ENCODE results near the gene TNIP2.
"Not testable (repeated sequence)": the region's sequence is repeated elsewhere in the genome, so short reads cannot be mapped to it uniquely, and the experiment has no call there.

Gene TNIP2

DNA sequence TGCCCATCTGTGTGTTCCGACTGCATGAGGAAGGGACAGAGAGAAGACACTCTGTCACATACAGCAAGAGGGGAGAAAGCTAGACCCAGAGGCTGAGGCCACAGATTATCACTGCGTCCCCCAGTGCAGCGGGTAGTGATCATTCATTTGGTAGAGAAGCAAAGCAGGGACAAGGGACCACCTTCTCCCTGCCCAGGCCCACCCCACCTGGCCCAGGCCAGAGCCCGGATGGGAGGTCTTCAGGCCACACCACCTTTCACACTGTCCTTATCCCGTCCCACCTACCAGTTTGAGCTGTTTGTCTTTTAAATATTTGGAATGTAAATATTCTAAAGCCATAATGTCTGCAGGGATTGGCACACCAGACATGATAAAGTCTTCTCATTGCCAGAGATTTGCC is 10.6 kb downstream of the TNIP2 start:
- no peak for DNase-seq (ENCODE audit: low read depth in 2 of 2)

DNA sequence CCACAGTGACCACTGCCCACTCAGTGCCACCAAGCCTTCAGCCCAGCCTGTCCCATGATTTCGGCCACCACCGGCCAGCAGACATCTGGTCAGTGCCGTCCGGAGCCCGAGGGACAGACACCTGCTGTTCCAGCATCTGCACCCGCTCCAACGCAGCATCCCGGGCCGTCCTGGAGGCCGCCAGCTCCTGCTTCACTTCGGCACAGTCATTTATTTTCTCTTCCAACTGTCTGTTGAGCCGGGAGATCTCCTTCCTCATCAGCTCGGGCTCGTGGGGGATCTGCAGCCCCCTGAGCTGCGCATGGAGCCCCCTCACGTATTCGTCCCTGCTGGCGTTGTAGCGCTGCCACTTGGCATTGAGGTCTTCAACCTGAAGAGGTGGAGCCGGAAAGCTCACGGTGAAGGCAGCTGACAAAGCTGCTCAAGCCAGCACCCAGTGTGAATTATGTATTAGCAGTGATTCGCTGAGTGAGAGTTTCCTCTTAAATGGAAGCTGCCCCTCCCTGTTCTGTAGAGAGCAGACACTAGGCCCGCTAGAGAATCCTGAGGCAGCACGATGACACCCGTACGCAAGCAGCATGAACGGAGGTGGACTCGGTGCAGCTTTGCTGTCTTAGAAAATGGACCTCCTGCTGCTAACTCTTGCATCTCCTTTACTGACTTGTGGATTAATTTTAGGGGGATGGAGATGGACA is 11.4 kb downstream of the TNIP2 start:
- no peak for DNase-seq (ENCODE audit: low read depth in 2 of 2)

DNA sequence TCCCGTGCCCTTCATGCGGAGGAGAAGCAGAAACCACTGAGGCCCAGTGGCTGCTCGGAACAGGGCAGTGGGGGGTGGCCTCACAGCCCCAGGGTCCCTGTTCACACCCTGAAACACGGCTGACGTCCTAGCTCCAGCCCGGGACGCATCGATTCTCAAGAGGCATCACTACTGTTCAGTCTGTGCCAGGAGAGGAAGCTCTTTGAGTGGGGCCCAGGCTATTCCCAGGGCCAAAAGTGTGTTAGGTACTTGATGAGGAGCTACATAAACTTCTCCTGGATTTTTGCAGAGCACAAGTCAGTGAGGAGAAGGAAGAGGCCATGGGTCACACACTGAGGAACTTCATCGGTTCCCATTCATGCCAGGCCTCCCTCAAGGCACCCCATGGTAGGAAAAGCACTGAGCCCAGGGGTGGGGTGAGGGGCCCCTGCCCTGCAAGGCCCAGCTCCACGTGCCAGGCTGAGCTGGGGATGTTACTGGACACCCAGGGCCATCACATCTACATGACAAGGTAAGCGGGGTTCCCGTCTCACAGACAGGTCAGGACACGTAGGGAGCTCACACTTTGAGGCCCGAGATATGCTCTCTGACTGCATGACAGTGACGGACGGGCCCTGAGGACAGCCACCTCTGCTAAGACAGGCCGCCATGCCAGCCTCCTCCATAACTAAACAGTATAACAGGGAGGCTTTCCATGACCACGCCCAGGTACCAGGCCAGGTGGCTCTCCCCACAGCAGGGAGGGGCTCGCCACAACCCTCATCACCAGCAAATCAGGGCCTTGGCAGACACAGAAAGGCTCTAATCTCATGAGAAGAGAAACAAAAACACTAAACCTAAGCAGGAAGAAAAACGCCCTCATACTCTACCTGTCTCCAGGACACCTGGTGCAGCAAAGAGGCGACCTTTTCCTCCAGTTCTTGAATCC is 12.4 kb downstream of the TNIP2 start:
- DNase-seq (ENCODE audit: low read depth in 2 of 2), result no peak

DNA sequence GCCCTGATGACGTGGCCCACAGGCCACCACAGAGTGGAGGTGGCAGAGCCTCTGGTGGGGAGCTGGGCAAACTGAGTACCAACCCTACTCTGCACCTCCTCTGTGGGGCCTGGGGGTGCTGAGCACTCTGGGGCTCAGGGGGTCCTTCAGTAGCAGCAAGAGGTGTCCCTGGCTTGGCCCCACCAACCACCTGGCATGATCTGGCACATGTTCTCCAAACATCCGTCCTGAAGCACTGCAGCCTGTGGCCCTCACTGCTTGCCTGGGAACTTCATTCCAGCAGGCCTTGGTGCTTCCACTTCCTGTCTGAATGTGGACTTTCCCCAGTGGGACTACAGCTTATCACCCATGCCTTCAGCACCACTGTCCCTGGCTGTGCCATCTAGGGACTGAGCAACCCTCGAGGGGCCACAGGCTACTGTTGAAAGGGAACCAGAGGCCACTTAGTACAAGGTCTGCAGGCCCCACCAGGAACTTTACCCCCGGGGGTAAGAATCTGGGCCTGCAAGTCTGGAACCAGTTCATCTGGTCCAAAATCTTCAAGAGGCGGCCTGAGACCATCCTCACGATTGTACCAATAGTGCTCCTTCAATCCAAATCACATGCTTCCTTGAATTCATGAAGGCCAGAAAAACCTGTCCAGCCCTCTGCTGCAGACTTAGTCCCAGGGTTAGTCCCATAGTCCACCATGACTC is 13.2 kb downstream of the TNIP2 start:
- no peak for DNase-seq (ENCODE audit: low read depth in 2 of 2)

DNA sequence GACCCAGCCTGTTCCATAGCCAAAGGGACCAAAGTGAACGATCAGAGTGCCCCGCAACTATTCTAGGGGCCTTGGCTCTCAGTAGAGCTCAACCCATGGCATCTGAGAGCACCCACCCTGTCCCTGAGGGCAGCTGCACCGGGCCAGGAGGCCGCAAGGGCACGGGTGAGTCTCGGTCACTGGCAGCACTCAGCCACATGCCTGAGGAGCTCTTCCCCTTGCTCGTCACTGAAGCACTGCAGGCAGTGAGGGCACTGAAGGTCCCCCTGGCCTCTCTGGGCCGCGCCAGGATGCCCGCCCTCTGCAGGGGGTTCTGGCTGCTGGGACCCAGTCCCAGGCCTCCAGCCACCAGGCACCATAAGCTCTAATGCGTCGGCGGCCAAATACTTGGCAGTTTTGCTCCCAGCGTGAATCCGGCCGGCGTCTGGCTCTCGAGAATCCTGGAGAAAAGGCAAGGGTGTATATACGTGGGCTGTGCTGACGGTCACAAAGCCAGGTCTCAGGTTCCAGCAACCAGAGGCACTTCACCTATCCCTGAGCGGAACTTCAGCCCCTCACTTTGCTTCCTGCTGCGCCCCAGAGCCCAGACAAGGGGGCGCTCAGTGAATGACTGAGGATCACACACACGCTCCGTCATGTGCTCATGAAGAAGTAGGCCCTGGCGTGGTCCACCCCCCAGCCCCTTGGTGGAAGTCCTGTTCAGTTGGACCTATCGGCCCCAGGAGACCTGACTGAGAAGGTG is 13.9 kb downstream of the TNIP2 start:
- no peak for DNase-seq (ENCODE audit: low read depth in 2 of 2)

DNA sequence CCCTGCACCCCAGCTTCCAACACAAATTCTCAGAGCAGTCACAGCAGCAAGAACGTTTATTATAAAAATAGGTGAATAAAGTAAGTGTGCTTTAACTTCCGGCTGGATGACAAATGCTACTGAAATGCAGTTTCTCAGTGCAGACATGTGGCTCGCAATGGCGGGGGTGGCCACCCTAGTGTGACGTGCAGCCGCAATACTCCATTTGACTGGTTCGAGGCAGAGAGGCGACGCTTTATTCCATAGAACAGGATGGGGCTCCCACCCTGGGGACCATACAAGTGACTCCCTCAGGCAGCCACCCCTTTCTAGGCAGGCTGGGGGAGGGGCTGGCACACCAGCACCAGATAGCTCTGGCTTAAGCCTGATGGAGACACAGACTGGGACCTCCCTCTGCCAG is 14.5 kb downstream of the TNIP2 start:
- no peak for DNase-seq (ENCODE audit: low read depth in 2 of 2)

DNA sequence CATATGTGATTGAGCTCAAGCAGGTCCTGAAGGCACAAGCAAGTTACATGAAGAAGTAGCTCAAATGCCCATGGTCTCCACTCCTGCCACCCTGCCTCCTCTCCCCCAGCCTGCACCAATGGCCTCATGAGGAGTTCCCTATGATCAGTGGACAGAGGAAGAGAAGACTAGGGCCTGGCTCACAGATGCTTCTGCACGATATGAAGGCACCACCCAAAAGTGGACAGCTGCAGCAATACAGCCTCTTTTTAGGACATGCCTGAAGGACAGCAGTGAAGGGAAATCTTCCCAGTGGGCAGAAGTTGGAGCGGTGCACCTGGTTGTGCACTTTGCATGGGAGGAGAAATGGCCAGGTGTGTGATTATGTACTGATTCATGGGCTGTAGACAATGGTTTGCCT is 17.8 kb downstream of the TNIP2 start:
- not testable (repeated sequence) for DNase-seq (ENCODE audit: low read depth in 2 of 2)

DNA sequence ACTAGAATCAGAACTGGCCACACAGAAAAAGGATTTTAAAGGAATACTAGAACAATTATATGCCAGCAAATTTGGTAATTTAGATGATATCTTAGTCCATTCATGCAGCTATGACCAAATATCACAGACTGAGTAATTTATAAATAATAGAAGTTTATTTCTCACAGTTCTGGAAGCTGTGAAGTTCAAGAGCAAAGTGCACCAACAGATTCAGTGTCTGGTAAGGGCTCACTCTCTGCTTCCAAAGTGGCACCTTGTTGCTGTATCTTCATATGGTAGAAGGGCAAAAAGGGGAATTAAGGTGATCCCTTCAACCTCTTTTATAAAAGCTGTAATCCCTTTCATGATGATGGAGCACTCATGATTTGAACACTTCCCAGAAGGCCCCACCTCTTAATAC is 20.3 kb downstream of the TNIP2 start:
- DNase-seq (ENCODE audit: low read depth in 2 of 2), result no peak

DNA sequence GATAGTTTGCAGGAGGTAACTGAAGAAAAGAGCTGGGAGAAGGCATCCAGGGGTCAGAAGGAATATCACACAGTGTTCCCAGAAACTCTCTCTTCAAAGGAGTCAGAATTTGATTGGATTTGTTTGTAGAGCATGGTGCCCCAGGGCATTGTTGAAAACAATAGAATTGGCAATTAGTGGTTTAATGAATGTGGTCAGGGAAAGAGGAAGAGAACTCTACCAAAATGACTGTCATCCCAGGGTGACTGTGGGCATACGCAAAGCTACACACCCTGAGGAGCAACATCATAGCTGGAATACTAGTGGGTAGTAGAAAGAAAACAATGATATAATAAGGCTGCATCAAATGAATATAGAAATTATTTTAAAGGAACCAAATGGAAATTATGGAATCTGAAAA is 21.5 kb downstream of the TNIP2 start:
- no peak for DNase-seq (ENCODE audit: low read depth in 2 of 2)

DNA sequence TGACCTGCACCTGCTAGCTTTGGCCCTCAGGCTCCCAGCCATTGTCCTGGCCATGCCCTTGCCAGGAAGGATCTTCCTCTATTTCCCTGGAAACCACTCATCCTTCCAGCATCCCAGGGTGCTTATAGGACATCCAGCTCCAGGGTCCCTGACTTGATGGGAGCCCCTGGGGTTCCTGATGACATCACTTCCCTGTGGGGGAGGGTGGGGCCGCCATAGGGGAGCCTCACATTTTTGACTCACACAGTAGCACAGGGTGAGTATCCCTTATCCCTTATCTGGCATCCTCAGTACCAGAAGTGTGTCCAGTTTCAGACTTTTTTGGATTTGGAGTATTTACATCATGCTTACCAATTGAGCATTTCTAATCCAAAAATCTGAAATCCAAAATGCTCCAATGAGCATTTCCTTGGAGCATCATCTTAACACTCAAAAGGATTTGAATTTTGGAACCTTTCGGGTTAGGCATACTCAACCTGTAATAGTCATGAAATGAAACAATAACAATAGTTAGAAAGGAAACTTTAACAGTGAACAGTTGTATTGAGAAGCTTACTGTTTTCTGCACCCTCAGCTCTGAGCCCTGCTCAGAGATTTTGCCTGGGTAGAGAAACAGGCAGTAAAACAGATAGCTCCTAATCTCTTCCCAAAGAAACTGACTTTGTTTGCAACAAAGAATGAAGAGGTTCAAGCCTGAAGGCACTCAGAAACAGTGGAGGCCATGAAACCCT is 22.1 kb downstream of the TNIP2 start:
- no peak for DNase-seq (ENCODE audit: low read depth in 2 of 2)

DNA sequence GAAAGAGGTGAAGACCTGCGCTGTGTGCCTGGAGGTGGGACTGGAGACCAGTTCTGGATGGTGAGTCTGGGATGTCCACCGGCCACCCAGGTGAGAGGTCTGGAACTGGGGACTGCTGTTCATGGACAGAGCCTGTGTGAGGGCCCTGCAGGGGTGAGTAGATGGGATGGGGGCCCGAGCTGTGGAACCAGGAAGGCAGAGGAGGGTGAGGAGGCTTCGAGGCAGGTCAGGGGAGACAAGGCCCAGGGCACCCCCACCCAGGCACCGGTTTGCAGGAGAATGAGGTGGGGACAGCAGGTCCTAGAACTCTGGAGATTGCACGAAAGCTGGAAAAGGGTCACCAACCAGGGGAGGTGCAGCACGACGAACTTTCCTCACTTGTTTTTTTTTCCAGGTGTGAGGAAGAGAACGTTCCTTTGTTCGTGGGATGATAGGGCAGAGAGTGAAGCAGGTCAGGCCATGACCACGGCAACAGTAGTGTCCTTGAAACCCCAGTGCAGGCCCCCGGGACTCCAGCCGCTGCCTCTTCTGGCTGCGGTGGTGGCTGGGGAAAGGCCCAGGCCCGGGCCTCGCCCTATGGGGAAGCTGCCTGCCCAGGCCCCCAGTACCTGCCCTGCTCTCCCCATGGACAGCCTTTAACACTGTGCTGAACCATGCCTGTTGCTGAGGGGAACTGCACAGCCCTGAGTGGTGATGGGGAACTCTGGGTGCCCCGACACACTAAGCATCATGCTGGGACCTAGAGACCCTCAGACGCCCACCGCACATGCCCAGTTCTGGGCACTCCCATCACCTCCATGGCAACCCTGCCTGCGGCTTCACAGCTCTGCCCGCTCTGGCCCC is 22.9 kb downstream of the TNIP2 start:
- DNase-seq (ENCODE audit: low read depth in 2 of 2), result no peak

DNA sequence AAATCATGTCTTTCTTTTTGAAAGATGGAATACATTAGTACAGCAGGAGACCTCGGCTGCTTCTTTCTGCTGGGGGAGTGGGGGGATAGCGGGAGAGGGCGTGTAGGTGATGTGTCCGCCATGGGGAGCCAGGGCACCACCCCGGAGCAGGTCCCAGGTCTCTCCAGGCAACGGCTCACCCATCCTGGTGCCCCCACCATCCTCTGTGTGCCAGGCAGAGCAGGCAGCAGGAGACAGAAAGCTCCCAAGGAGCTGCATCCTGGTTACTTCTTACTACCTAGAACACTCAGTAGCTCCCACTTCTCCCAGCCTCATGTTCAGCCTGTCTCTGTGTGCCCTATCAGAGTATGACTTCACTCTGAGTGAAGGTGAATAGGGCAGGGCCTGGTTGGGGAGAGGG is 23.6 kb downstream of the TNIP2 start:
- no peak for DNase-seq (ENCODE audit: low read depth in 2 of 2)

DNA sequence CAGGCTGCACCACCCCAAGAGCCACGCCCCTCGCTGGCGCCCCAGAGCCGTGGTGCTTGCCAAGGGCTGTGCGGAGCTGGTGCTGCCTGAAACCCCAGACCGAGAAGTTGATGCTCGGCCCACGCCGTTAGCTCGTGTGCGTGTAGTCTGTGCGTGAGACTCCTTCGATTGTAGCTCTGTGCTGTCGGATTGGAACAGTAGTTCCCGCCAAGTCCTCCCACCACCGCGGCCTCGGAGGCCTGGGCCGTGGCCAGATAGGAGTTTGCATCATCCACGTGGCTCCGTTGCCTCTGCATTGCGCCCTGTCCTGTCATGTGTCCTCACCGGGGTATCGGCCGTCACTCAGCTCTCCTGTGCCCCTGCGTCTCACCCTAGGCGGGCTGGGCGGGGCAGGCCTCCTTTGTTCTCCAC is 24.2 kb downstream of the TNIP2 start:
- no peak for DNase-seq (ENCODE audit: low read depth in 2 of 2)

DNA sequence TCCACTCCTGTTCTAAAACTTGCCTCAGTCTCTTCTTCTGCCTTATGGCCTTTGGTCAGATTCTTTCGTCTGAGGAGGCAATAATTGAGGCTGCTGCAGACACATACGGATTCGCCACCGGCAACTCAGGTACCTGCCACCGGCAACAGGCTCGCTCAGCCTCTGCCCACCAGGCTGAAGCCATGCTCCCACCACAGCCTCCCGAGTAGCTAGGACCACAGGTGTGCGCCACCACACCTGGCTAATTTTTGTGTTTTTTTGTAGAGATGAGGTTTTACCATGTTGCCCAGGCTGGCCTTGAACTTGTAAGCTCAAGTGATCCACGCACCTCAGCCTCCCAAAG is 26.6 kb downstream of the TNIP2 start:
- no peak for DNase-seq (ENCODE audit: low read depth in 2 of 2)

DNA sequence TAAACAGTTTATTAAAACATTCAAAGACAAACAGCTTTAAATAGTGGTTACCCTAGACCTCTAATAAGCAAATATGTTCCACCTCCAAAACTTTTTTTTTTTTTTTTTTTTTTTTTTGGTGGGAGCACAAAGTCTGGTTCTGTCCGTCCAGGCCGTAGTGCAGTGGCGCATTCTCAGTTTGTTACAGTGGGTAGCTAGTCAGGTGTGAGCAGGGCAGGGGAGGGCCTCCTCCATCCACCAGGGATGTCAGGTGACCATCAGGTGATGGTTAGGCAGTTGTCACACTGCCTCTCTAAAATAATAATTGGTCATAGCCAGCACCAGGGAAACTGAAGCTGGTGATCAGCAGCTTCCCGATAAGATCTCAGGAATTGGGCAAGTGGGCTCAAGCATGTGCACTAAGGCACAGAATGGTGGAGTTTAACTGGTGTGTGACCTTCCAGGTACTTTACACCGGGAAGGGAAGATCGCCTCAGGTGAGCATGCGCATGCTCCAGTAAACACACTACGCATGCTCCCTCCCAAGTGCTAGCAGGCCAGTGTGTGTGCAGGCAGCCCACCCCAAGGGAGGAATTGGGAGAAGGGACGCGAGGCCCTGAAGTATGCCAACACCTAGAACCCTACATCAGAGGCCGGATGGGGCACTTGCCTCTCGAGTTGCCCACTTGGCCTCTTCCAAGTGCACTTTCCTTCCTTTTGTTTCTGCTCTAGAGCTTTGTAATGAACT is 27.2 kb downstream of the TNIP2 start:
- DNase-seq (ENCODE audit: low read depth in 2 of 2), result no peak

DNA sequence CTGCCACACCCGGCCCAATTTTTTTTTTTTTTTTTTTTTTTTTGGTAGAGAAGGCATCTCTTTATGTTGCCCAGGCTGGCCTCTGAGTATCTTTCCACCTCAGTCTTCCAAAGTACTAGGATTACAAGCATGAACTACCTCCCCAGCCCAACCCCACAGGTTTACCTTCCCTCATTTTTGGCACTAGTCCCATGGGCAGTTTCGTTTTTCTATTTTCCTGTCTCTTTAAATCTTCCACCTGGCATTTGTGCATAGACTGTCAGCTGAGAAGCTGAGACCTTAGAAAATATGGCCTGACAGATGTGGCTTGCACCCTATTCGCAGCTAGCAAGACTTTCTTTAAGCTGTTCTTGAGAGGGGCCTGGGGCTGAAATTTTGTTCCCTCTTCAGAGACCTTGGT is 27.9 kb downstream of the TNIP2 start:
- DNase-seq (ENCODE audit: low read depth in 2 of 2), result no peak

DNA sequence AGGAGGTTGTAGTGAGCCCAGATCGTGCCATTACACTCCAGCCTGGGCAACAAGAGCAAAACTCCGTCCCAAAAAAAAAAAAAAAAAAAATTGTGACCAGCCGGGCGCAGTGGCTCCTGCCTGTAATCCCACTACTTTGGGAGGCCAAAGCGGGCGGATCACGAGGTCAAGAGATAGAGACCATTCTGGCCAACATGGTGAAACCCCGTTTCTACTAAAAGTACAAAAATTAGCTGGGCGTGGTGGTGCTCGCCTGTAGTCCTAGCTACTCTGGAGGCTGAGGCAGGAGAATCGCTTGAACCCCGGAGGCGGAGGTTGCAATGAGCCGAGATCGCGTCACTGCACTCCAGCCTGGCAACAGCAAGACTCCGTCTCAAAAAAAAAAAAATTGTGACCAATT is 29.3 kb downstream of the TNIP2 start:
- not testable (repeated sequence) for DNase-seq (ENCODE audit: low read depth in 2 of 2)

DNA sequence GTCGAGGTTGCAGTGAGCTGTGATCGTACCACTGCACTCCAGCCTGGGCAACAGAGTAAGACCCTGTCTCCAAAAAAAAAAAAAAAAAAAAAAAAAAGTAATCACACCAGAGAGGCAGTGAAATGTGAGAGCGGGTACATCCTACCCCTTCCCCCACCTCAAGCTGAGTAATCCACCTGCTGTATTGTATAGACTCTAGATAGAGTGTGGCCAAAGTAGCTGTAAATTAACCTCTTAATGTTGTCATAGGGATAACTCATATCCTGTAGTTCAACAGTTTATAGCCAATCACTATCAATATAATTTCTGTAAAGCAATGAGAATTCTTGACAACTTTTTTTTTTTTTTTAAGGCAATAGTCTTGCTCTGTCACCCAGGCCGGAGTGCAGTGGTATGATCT is 30.8 kb downstream of the TNIP2 start:
- no peak for DNase-seq (ENCODE audit: low read depth in 2 of 2)

DNA sequence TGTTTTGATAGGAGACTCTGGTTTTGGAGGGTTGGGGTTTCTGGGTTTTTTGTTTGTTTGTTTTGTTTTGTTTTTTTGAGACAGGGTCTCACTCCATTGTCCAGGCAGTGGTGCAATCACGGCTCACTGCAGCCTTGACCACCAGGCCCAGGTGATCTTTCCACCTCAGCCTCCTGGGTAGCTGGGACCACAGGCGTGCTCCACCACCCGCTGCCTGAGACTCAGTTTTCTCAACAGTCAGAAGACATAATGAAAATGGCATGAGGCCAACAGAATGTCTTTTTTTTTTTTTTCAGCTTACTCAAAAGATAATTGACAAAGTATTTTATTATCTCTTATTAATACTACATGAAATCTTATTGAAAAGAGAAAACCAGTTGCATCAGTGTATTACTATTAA is 32.4 kb downstream of the TNIP2 start:
- DNase-seq (ENCODE audit: low read depth in 2 of 2), result no peak

DNA sequence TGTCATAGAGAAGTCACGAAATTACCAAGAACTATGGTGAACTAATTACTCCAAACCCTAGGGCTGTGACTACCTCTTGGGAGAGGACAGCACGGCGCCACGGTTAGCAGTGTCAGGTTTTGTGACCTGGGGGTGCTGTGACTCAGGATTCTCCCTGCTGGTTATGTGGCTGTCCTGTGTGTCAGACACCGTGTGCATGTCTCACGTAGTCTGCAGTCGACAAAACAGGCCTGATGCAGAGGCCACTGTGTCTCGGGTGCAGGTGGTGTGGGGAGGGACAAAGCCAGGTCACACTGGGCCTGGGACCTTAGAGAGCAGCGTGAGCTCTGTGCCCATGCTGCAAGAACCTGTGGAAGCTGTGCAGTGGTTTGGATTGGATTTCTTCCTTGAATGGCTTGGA is 34.1 kb downstream of the TNIP2 start:
- DNase-seq (ENCODE audit: low read depth in 2 of 2), result no peak

Data from stimulated activated CD4-positive, alpha-beta T cell treated with anti-CD3 and anti-CD28 coated beads, Interleukin-1b, Interleukin-23, amount 100 ng/mL, for 1 hour (primary cell).